Loucy (cell line): Measurements from ENCODE around the gene PSPC1.

Experiments
- CTCF ChIP-seq: fragments of 200-600 bp; sonication (generic); conservative IDR thresholded peaks from 2 replicates; pipeline ENCODE4 v1.5.1; 2014; ENCODE audit warnings: mild to moderate bottlenecking, antibody characterized with exemption, low read length
- EZH2phosphoT487 ChIP-seq: fragments of 200-600 bp; IDR thresholded peaks from 2 replicates; pipeline ENCODE4 v1.6.1; 2018; ENCODE audit warnings: antibody characterized with exemption, mild to moderate bottlenecking, moderate library complexity, borderline replicate concordance

- TF ChIP-seq CTCF, result no peak
- TF ChIP-seq EZH2phosphoT487, result no peak
Observed at GRCh38 chr13:19725320-19725719, 57.4 kb downstream of the PSPC1 start.
